Esophagus mucosa (tissue), 1 donor: ENCODE measurements around the gene COPS4. TPM values are rescaled to one million over a fixed set of nuclear protein-coding genes. Genes with fewer than 3 reads are reported as not detected.
"Not testable (repeated sequence)": the region's sequence is repeated elsewhere in the genome, so short reads cannot be mapped to it uniquely, and the experiment has no call there.

Experiments
- ATAC-seq: fragments of 200-7000 bp; cut with Tn5 transposase; one replicate; pipeline ENCODE4 v1.9.1; 2020
- total RNA-seq: library from RNA; stranded (reverse); gene quantifications from one replicate; pipeline ENCODE4 v1.2.4, GENCODE V29; 2023
- donor health status: DM: yes; HTN: yes; CAD: no.

Gene COPS4
- total RNA-seq: 24.6 TPM

DNA sequence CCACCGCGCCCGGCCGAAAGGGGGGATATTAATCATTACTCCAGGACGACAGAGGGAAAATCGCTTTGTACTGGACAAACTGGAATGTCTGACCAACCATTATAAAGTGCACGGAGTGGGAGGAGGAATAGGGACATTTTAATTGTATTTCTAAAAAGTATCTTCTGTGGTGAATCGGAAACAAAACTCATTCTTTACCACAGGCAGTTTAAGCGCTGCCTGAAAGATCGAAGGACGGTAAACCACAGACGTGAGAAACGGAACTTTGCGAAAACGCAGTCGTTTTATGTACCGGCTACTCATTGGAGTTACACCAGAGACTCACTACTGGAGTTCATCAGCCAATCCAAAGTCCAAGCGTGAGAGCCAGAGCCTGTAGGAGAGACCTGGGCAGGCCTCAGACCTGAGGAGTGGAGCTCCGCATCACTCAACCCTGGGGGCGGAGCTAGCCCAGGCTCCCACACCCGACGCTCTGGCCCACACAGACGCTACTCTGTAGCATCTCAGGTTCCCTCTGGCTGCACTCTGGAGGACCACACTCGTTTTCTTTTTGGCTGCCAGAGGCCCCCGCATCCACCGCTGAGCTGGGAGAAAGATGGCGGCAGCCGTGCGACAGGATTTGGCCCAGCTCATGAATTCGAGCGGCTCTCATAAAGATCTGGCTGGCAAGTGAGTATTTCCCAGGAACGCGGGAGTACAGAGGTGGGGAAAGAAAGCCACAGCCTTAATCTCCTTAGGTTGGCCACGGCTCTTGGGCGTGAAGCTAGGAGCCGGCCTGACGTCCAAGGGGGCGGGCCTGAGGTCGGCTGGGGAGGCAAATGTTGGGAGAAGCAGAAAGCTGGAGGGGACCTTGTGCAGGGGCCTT lies at the start of gene COPS4:
Gene COPS4 (plus strand): TSS at position 554 of the 865 bp plus-strand sequence. CDS start 42 bp downstream, at position 596.
- peak; percentile 100 for ATAC-seq

DNA sequence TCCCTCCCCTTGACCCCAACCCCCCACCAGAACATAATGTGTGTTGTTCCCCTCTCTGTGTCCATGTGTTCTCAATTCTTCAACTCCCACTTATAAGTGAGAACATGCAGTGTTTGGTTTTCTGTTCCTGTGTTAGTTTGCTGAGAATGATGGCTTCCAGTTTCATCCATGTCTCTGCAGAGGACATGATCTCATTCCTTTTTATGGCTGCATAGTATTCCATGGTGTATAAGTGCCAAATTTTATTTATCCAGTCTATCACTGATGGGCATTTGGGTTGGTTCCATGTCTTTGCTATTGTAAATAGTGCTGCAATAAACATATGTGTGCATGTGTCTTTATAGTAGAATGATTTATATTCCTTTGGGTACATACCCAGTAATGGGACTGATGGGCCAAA lies 47.5 kb upstream of the COPS4 start:
- ATAC-seq: not testable (repeated sequence)

DNA sequence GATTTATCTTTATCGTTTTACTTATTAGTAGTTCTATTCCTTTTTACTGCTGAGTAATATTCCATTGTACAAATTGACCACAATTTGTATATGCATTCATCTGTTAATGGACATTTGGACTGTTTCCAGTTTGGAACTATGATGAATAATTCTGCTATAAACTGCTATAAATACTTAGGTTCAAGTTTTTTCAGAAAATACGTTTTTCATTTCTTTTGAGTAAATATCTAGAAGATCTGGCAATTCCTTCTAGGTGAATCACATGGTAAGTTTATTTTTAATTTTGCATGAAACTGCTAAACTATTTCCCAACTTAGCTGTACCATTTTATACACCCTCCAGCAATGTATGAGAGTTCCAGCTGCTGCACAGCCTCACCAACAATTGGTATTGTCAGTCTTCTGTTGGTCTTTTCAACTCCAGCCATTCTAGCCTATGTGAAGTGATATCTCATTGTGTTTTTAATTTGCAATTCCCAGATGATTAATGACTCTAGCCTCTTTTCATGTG lies 46.6 kb upstream of the COPS4 start:
- ATAC-seq: no peak

DNA sequence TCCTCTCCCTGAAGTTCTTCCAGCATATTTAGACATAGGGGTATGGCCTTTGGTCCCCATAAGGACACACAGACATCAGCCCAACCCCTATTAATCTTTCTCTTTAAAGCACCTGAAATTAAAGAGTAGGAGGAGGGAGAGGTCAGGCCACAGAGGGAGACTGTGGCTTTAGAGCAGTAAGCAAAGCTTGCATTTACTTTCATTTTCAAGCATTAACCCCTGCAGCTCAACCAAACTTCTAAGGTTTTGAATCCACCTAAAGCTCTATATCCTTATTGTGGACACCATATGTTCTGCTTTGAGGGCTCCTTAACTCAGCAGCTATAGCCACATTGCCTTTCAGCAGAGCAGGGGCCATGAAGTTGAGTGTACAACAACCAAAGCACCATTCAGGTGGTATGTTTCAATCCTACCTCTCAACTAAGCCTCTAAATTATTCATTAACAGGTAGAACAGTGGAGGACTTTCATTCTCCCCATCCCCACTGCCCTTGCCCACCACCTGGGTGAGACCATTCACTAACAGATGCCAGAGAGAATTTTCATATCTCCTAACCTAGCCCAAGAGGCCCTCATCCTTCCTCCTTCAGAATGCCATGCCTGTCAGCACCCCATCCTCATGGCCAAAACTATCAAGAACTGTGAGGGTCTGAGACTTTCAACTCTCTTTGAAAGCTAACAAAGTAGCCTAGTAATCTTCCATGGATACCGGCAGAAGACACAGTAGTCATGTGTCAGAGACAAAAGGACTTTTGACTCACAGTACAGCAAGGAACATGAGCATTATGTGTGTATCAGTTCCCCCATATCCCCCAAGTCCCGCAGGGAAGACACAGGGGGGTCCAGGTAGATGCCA lies 45.2 kb upstream of the COPS4 start:
- ATAC-seq: no peak

DNA sequence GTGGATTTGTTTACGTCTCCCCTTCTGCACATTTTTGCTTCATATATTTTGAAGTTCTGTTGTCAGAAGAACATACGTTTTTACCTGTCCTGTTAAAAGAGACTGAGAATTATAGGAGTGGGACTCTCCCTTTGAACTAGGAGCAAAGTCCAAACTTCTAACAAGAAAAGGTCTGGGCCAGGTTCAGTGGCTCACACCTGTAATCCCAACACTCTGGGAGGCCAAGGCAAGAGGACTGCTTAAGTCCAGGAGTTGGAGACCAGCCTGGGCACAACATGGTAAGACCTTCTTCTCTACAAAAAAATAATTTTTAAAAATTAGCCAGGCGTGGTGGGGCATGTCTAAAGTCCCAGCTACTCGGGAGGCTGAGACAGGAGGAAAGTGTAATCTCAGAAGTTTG lies 40.1 kb upstream of the COPS4 start:
- ATAC-seq: no peak

DNA sequence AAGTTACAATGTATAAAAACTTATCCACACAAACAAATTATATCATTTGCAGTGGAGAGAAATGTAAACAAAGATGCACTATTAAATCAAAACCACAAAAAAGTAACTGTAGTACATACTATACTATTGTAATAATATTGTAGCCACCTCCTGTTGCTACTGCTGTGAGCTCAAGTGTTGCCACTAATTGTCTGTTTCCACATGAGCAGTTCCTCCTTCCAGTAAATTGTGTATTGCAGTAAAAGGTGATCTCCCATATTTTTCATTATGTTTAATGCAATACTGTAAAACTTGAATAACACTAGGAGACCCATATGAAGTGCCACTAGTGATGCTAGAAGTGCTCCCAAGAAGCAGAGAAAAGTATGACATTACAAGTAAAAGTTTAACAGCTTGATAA lies 36.1 kb upstream of the COPS4 start:
- no peak for ATAC-seq

DNA sequence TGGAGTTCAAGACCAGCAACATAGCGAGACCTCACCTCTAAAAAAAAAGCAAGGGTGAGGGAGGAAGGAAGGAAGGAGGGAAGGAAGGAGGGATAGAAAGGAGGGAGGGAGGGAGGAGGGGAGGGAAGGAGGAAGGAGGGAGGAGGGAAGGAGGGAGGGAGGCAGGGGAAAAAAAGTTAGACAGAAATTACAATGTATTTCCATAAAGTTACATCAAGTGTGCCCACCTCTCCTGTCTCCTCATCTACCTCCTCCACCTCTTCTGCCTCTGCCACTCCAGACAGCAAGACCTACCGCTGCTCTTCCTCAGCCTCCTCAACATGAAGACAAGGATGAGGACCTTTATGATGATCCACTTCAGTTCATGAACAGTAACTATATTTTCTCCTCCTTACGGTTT lies 32.7 kb upstream of the COPS4 start:
- no peak for ATAC-seq

DNA sequence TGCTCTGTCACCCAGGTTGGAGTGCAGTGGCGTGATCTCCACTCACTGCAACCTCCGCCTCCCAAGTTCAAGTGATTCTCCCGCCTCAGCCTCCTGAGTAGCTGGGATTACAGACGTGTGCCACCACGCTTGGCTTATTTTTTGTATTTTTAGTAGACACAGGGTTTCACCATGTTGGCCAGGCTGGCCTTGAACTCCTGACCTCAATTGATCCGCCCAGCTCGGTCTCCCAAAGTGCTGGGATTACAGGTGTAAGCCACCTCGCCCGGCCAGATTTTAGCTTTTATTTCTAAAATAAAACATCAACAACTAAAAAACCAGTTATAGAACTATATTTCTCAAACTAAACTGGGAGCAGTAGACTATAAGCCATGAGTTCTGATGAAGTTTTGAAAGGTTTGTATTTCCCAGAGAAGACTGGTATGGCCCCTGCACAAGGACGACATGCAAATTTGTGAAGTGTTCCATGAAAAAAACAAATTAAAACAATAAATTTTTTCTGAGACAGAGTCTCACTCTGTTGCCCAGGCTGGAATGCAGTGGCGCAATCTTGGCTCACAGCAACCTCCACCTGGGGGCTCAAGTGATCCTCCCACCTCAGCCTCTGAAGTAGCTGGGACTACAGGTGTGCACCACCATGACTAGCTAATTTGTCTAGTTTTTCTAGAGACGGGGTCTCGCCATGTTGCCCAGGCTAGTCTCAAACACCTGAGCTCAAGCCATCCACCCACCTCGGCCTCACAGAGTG lies 31.8 kb upstream of the COPS4 start:
- ATAC-seq: not testable (repeated sequence)

DNA sequence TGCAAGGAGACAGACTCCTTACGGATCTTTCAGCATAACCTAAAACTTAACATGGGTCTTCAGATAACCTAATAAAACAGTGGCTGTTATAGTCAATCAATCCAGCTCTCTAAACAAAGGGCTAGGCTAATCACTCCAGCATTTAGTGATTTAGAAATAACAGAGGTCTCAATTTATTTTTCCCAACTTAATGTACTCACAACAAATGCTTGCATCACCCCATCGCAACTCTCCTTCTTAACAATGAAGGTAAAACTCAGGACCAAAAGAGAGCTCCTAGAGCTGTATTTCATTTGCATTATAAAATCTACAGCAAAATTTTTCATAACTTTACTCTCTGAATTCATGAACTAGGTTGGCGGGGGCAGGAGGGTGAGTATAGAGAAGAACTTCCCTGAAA lies 25.5 kb upstream of the COPS4 start:
- no peak for ATAC-seq

DNA sequence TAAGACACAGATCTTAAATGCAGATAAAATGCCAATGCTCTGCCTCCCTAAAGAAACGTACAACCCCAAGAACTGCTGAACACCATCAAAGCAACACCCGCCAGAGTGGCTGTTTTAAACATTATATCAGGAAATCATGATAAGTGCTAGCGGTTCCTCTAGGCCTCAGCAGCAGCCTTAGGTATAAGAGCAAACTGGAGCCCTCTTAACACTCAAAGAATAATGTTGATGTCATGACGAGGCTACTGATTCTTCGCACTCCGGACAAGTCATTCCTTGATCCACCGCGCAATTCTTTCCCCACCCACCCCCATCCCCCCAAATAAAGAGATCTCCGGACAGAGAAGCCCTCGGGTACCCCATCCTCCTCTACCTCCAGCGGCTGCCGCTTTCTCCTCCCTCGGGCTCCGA lies 24.9 kb upstream of the COPS4 start:
- ATAC-seq: no peak

DNA sequence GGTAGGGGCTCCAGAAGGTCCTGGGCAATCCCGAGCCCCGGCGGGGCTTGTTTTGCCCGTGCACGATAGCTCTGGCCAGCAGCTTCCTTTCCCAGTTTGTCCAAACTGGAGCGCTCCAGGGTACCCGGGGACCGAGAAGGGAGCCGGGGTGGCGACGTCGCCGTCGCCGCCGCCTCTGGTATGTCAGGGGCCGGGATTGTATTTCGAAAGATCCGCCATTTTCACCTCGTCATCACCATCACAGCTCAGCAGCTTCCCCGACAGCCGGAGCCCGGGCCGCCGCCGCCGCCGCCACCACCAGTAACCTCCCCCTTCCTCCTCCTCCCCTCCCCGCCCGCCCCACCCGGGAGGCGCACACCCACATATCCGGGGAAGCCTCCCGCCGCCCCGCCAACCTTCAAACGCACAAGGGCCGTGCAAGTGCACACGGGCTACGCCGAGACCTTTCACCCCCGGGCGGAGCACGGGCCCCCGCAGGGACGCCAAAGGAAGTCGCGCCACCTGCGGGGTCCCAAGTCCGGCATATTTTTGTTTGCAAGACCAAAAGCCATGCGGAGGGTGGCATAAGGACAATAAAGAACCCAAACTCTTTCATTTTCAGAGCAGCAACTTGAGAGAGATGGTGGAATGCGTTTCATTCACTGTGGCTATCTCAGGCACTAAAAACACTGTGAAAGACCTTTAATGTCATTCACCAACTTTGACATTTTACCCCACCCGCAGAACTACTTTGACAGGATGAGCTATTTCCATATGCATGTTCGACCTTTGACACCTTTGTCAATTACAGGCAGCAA lies 24.3 kb upstream of the COPS4 start, which contains the start of gene LIN54:
Gene LIN54 (minus strand): TSS at position 302 of the 797 bp plus-strand sequence. CDS start 25,979 bp downstream, outside the sequence.
- ATAC-seq: peak; percentile 59

DNA sequence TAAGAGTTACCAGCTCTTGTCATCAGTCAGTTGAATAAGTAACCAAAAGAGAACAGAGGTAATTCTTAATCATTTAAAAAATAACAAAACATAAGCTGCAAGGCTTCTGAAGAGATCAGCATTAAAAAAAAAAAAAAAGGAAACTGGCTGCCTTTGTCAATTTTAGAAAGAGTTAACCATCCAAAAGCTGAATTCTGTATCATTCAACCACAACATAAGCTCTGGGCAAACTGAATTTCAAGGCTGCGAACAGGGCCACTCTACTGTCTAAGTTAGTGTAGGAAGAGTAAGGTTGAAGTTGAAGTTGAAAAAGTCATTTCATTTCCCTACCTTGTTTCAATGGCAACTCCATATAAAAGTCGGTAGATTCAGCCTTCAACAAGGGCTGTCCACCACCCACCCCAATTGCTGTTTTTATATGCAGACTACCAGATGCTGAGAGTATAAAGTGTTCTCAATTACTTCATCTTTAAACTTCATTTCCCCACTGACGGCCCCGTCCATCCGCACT lies 23.2 kb upstream of the COPS4 start:
- ATAC-seq: no peak

DNA sequence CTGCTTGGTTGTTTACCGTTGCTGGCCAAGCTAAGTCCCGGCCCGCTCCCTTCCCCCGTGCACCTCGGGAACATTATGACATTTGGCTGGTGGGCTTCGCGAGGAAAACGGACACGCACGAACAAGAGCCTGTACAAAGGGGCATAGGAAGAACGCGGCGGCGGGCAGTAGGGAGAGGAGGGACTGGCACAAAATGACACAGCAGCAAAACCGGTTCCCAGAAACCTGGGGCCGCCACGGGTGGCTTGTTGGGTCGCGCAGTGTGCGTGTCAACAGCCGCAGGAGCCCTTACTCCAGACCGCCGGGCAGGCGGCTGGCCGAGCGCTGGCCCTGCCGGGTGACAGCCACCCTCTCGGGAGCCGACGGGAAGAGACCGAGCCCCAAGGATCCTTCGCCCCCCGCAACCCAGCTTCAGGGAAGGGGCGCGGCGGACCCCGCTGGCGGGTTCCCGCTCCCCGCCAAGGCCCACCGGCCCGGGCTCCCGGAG lies 22.7 kb upstream of the COPS4 start:
- peak; percentile 62 for ATAC-seq

DNA sequence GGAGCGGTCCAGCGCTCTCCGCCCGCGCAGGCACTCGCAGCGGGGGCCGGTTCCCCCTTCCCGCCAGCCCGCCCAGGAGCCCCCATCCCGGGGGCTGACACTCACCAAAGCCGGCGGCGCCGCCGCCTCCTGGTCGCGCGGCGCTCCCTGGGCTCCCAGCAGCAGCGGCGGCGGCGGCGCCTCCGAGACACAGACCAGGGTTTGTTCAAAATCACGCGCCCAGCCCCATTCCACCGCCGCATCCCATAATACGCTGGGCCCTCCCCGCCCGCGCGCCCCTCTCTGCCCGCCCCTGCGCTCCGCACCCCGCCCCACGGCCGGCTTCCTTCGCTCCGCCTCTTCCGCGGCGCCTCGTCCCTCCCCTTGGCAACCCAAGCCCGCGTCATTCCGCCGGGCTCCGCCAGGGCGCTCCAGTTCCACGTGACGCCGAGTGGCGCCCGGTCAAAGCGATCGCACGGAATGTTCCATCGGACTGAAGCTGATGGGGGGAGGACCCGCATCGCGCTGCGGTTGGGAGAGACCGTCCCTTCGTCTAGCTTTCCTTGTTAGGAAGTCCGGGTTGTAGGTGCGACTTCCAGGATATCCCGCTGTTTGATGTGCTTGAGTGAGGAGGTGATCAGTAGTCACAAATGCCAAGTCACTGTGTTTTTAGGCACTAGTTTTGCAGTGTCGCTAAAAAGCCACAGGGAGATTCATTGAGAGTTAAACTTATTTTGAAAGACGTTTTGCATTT lies 22.1 kb upstream of the COPS4 start:
- ATAC-seq: peak; percentile 98

DNA sequence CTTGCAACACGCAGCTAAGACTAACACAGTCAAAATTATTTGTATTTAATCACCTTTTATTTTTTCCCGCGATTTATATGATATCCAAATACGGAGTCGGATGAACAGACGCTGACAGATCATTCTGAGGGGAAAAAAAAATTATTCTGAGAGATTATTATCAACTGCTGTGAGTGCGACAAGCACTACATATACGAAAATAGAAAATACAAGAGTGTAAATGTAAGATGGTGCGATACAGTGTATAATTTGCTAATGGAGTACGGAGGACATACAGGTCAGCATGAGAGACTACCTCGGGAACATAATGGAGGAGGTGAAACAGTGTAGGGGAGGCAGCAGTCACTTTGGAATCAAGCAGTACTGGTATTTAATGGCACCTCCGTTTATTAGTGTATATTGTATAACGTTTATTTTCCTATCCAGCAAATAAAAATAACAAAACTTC lies 21.5 kb upstream of the COPS4 start:
- ATAC-seq: no peak

DNA sequence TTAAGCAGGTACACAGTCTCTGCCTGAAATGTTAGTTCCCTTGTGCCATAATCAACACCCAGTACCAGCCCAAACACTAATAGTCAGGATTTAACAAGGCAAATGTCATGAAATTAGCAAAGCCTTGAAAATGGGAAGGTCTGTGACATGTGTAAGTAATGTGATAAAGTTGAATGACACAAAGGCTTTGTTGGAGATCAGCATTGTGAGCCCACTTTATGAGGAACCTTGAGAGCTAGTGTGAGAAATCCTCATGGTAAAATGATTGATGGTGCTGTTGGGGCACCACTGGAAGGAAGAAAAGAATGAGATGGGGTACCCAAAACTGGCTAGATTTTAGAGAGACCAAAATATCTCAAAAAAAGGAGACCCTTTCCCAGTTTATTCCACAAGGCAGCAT lies 21.1 kb upstream of the COPS4 start:
- ATAC-seq: no peak

DNA sequence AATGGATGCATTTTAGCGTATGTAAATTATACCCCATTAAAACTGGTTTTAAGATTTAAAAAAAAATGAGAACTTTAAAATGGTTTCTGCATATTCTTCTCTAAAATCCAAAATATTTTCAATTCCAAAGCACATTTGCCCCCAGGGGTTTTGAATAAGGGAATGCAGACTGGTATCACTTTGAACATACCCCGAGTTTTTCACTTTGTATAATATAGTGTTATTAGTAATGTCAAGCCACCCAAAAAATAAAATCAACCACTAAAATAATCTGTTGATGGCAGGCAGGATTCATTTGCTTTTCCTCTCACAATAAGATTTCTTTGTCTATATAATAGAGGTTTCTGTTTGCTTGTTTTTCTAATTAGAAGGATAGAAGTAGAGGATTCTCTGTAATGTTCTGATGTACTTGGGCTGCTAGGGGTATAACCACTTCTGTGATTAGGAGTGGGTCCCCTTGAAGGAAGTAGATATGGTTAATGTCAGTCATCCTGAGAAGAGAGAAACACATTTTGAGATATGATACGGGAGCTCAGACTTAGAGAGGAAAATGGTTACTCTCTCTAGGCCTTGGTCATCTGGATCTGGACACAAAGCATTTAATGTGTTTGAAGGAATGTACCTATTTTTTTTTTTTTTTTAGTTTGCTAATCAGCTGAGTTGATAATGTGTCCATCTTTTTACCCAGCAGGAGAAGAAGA lies 15.0 kb upstream of the COPS4 start:
- no peak for ATAC-seq

DNA sequence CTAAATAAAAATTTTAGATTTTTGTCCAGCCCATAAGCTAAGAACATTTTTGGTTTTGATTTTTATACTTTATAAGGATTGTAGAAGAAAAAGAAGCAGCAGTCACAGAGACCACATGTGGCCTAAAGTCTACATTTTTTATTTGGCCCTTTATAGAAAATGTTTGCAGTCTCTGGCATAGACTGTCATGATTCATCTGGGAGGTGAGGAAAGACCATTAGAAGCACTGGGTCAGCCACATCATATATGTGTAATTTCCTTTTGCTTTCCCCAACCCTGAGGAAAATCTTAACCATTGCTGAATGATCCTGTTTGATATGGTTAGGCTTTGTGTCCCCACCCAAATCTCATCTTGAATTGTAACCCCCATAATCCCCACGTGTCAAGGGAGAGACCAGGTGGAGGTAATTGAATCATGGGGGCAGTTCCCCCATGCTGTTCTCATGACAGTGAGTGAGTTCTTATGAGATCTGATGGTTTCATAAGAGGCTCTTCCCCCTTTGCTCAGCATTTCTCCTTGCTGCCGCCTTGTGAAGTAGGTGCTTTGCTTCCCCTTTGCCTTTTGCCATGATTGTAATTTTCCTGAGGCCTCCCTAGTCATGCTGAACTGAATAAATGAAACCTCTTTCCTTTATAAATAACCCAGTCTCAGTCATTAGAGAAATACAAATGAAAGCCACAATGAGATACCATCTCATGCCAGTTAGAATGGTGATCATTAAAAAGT lies 12.1 kb upstream of the COPS4 start:
- no peak for ATAC-seq

DNA sequence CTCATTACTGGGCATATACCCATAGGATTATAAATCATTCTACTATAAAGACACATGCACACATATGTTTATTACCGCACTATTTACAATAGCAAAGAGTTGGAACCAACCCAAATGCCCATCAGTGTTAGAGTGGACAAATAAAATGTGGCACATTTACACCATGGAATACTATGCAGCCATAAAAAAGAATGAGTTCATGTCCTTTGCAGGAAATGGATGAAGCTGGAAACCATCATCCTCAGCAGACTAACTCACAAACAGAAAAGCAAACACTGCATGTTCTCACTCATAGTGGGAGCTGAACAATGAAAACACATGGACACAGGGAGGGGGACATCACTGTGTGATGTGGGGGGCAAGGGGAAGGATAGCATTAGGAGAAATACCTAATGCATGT lies 11.4 kb upstream of the COPS4 start:
- ATAC-seq: not testable (repeated sequence)
